DND-41 (cell line): ENCODE measurements around the gene YEATS2.

Experiments
- CTCF ChIP-seq: IDR thresholded peaks from 2 replicates; pipeline ENCODE4 v1.5.1; 2012; ENCODE audit warnings: borderline replicate concordance, low read length, moderate library complexity, mild to moderate bottlenecking; ENCODE audit not compliant: poor library complexity, severe bottlenecking; ENCODE audit errors: extremely low read depth
- EZH2 ChIP-seq: IDR thresholded peaks from 3 replicates; pipeline ENCODE4 v1.6.1; 2012; ENCODE audit warnings: borderline replicate concordance, low read depth, mild to moderate bottlenecking, moderate library complexity, low read length, inconsistent platforms; ENCODE audit not compliant: severe bottlenecking

GRCh38 chr3:183819831-183820230 lies 122.2 kb downstream of the YEATS2 start:
- TF ChIP-seq CTCF (no peak), EZH2 (no peak)
